H9 (cell line): ENCODE results near the gene IGF2R. TPM values are rescaled to one million over a fixed set of nuclear protein-coding genes. Genes with fewer than 3 reads are reported as not detected.

Experiments
- DNase-seq: peaks from one replicate; pipeline ENCODE4 v3.0.0-alpha.2; 2017
- H2AFZ ChIP-seq: one replicate; pipeline ENCODE4 v1.6.1; 2013; ENCODE audit warnings: mild to moderate bottlenecking, low read length, control low read depth, moderate library complexity
- H2AK5ac ChIP-seq: 2 replicates; pipeline ENCODE4 v1.6.1; 2013; ENCODE audit warnings: low read length, control low read depth, mixed read lengths; ENCODE audit not compliant: insufficient read length
- H2BK120ac ChIP-seq: one replicate; pipeline ENCODE4 v1.6.1; 2013; ENCODE audit warnings: low read depth, mild to moderate bottlenecking, low read length, control low read depth, inconsistent platforms; ENCODE audit not compliant: poor library complexity, severe bottlenecking
- H2BK12ac ChIP-seq: 2 replicates; pipeline ENCODE4 v1.6.1; 2013; ENCODE audit warnings: low read length, control low read depth, mixed read lengths, low read depth; ENCODE audit not compliant: insufficient read length
- H2BK15ac ChIP-seq: 2 replicates; pipeline ENCODE4 v1.6.1; 2013; ENCODE audit warnings: low read depth, low read length, control low read depth
- H2BK20ac ChIP-seq: one replicate; pipeline ENCODE4 v1.6.1; 2013; ENCODE audit warnings: low read depth, mild to moderate bottlenecking, low read length, control low read depth, inconsistent platforms; ENCODE audit not compliant: poor library complexity, severe bottlenecking
- H2BK5ac ChIP-seq: 2 replicates; pipeline ENCODE4 v1.6.1; 2013; ENCODE audit warnings: low read length, control low read depth, mixed read lengths; ENCODE audit not compliant: insufficient read length
- H3K14ac ChIP-seq: 2 replicates; pipeline ENCODE4 v1.6.1; 2013; ENCODE audit warnings: low read length, control low read depth; ENCODE audit not compliant: insufficient read depth
- H3K18ac ChIP-seq: 2 replicates; pipeline ENCODE4 v1.6.1; 2013; ENCODE audit warnings: low read depth, mild to moderate bottlenecking, mixed read lengths, low read length, control low read depth; ENCODE audit not compliant: insufficient read length
- H3K23ac ChIP-seq: 2 replicates; pipeline ENCODE4 v1.6.1; 2013; ENCODE audit warnings: low read length, control low read depth, mixed read lengths, low read depth; ENCODE audit not compliant: insufficient read length
- H3K23me2 ChIP-seq: 2 replicates; pipeline ENCODE4 v1.6.1; 2013; ENCODE audit warnings: low read depth, mild to moderate bottlenecking, mixed read lengths, low read length, control low read depth; ENCODE audit not compliant: insufficient read length, poor library complexity, severe bottlenecking
- H3K27ac ChIP-seq: 2 replicates; pipeline ENCODE4 v1.5.1; 2013; ENCODE audit warnings: low read length, control low read depth, mixed read lengths, low read depth; ENCODE audit not compliant: insufficient read length
- H3K27me3 ChIP-seq: 2 replicates; pipeline ENCODE4 v1.6.1; 2013; ENCODE audit warnings: low read length, control low read depth, inconsistent platforms; ENCODE audit not compliant: insufficient read depth
- H3K4ac ChIP-seq: 2 replicates; pipeline ENCODE4 v1.6.1; 2013; ENCODE audit warnings: low read depth, mild to moderate bottlenecking, control low read depth, inconsistent platforms, low read length, moderate library complexity
- H3K4me1 ChIP-seq: 2 replicates; pipeline ENCODE4 v1.6.1; 2013; ENCODE audit warnings: low read length, control low read depth, inconsistent platforms; ENCODE audit not compliant: insufficient read depth
- H3K4me2 ChIP-seq: 2 replicates; pipeline ENCODE4 v1.6.1; 2013; ENCODE audit warnings: low read length, control low read depth, mixed read lengths; ENCODE audit not compliant: insufficient read length, insufficient read depth
- H3K56ac ChIP-seq: 2 replicates; pipeline ENCODE4 v1.6.1; 2013; ENCODE audit warnings: low read depth, mild to moderate bottlenecking, mixed read lengths, low read length, control low read depth; ENCODE audit not compliant: insufficient read length
- H3K79me1 ChIP-seq: 2 replicates; pipeline ENCODE4 v1.6.1; 2013; ENCODE audit warnings: low read depth, mild to moderate bottlenecking, moderate library complexity, low read length, control low read depth, inconsistent platforms; ENCODE audit not compliant: insufficient read depth, poor library complexity, severe bottlenecking
- H3K79me2 ChIP-seq: 2 replicates; pipeline ENCODE4 v1.6.1; 2013; ENCODE audit warnings: low read length, control low read depth, inconsistent platforms; ENCODE audit not compliant: insufficient read depth
- H3K9ac ChIP-seq: 2 replicates; pipeline ENCODE4 v1.6.1; 2013; ENCODE audit warnings: low read length, control low read depth, mixed read lengths; ENCODE audit not compliant: insufficient read length; ENCODE audit errors: extremely low read depth
- H3K9me3 ChIP-seq: one replicate; pipeline ENCODE4 v1.6.1; 2013; ENCODE audit warnings: low read depth, low read length, inconsistent platforms; ENCODE audit not compliant: control insufficient read depth
- H3T11ph ChIP-seq: one replicate; pipeline ENCODE4 v1.6.1; 2013; ENCODE audit warnings: mild to moderate bottlenecking, low read length, control low read depth, inconsistent platforms
- H4K20me1 ChIP-seq: one replicate; pipeline ENCODE4 v1.6.1; 2013; ENCODE audit not compliant: control insufficient read depth, insufficient read length, insufficient read depth
- H4K5ac ChIP-seq: 2 replicates; pipeline ENCODE4 v1.6.1; 2013; ENCODE audit warnings: low read depth, mild to moderate bottlenecking, mixed read lengths, low read length, control low read depth; ENCODE audit not compliant: insufficient read length
- H4K8ac ChIP-seq: replicated peaks from 2 replicates; pipeline ENCODE4 v1.6.1; 2013; ENCODE audit warnings: low read length, control low read depth, mixed read lengths, low read depth; ENCODE audit not compliant: insufficient read length
- H4K91ac ChIP-seq: 2 replicates; pipeline ENCODE4 v1.6.1; 2013; ENCODE audit warnings: low read depth, mild to moderate bottlenecking, moderate library complexity, mixed read lengths, low read length, control low read depth; ENCODE audit not compliant: insufficient read length
- H3K27ac Mint-ChIP-seq, 3 experiments: 2 replicates in 2 of 3; 3 replicates in 1 of 3; pipeline ENCODE4 v1.8.0; 2020 to 2021; ENCODE audit warnings: mixed read lengths in 3 of 3, mild to moderate bottlenecking in 1 of 3, moderate library complexity in 1 of 3
- H3K27me3 Mint-ChIP-seq: 2 replicates; pipeline ENCODE4 v1.8.0; 2021; ENCODE audit warnings: low read depth, mild to moderate bottlenecking, moderate library complexity, mixed read lengths
- H3K36me3 Mint-ChIP-seq, 3 experiments: 2 replicates in 2 of 3; 3 replicates in 1 of 3; pipeline ENCODE4 v1.8.0; 2020 to 2021; ENCODE audit warnings: low read depth in 3 of 3, mixed read lengths in 3 of 3; ENCODE audit not compliant: insufficient read depth in 1 of 3
- H3K4me1 Mint-ChIP-seq, 2 experiments: 2 replicates each; pipeline ENCODE4 v1.8.0; 2020; ENCODE audit warnings: mixed read lengths in 2 of 2
- H3K4me3 Mint-ChIP-seq, 2 experiments: 2 replicates in 1 of 2; 3 replicates in 1 of 2; pipeline ENCODE4 v1.8.0; 2020 to 2021; ENCODE audit warnings: mild to moderate bottlenecking in 2 of 2, mixed read lengths in 2 of 2, moderate library complexity in 1 of 2
- H3K9me3 Mint-ChIP-seq, 2 experiments: 2 replicates in 1 of 2; 3 replicates in 1 of 2; pipeline ENCODE4 v1.8.0; 2020; ENCODE audit warnings: mild to moderate bottlenecking in 2 of 2, mixed read lengths in 2 of 2, moderate library complexity in 1 of 2
- CTCF ChIP-seq: fragments of 200-600 bp; sonication (generic); conservative IDR thresholded peaks from 3 replicates; pipeline ENCODE4 v1.8.0; 2021; ENCODE audit warnings: antibody characterized with exemption, mild to moderate bottlenecking
- WGBS: extraction: QIAGEN DNeasy Blood & Tissue Kit; methylation state at CpG from one replicate; pipeline ENCODE4 v1.1.7; 2013; ENCODE audit warnings: missing lambda C conversion rate, low lambda C conversion rate, mixed read lengths; ENCODE audit not compliant: insufficient read length; ENCODE audit errors: extremely low coverage; 5-methylcytosine and 5-hydroxymethylcytosine counted together
- total RNA-seq: library from RNA; stranded (reverse); gene quantifications from 2 replicates; pipeline ENCODE4 v1.2.1, GENCODE V29; 2021

The IGF2R gene
- total RNA-seq, 1 experiment from 2014 or later: 66.7 TPM

GRCh38 chr6:159943101-159943632, 25.7 kb upstream of the IGF2R start:
- Histone ChIP-seq H3K79me1 (no peaks in the 10 kb centered on the region), H3K23ac (no peak overlapping the region), H2AK5ac (no peak overlapping the region), H3K18ac (no peak overlapping the region), H3K27ac (no peak overlapping the region), H3T11ph (no peak overlapping the region), H2AFZ (no peak overlapping the region), H4K5ac (no peak overlapping the region), H3K23me2 (no peaks in the 10 kb centered on the region), H3K4ac (no peak overlapping the region), H3K4me1 (no peaks in the 10 kb centered on the region; the same call in 1 of the 2 replicates), H2BK12ac (no peak overlapping the region), H4K91ac (no peak overlapping the region), H3K9ac (no peak overlapping the region), H3K27me3 (no peaks in the 10 kb centered on the region), H3K4me2 (no peak overlapping the region), H2BK15ac (no peak overlapping the region), H3K14ac (no peak overlapping the region), H3K79me2 (no peaks in the 10 kb centered on the region), H4K20me1 (no peaks in the 10 kb centered on the region), H3K56ac (no peak overlapping the region), H4K8ac (no peak overlapping the region), H3K9me3 (no peaks in the 10 kb centered on the region), H2BK20ac (no peak overlapping the region), H2BK5ac (no peak overlapping the region), H2BK120ac (no peak overlapping the region)
- WGBS: no CpG with 5 or more reads among the region's 6 CpGs
- TF ChIP-seq CTCF: no peak
- Mint-ChIP-seq H3K4me3 (no peak overlapping the region), H3K27me3 (peaks cover 10% of the 10 kb centered on the region), H3K36me3 (peaks cover 7 to 17% (median 9%) of the 10 kb centered on the region in 3 experiments), H3K27ac (no peak overlapping the region), H3K4me1 (peaks cover 20 to 21% of the 10 kb centered on the region in 2 experiments), H3K9me3 (peaks cover 18 to 28% of the 10 kb centered on the region in 2 experiments)
- DNase-seq: no peak
